GM12892 (cell line): ENCODE measurements around the gene COMP.

Experiments
- POLR2AphosphoS5 ChIP-seq: IDR thresholded peaks from 2 replicates; pipeline ENCODE4 v1.6.1; 2011; ENCODE audit warnings: low read depth, low read length, control low read depth
- TAF1 ChIP-seq: IDR thresholded peaks from 2 replicates; pipeline ENCODE4 v1.6.1; 2011; ENCODE audit warnings: low read depth, mild to moderate bottlenecking, control low read depth, low read length, borderline replicate concordance

- TF ChIP-seq TAF1 (no peak), POLR2AphosphoS5 (no peak)
Measured at GRCh38 chr19:18741124-18742121, 49.7 kb downstream of the COMP start.
